ENCODE data around the gene MARK4. TPM values are rescaled to one million over a fixed set of nuclear protein-coding genes. Genes with fewer than 3 reads are reported as not detected.

The MARK4 gene
- total RNA-seq, 1 experiment from 2014 or later = 58.5 TPM

- TF ChIP-seq, protein P1, sequence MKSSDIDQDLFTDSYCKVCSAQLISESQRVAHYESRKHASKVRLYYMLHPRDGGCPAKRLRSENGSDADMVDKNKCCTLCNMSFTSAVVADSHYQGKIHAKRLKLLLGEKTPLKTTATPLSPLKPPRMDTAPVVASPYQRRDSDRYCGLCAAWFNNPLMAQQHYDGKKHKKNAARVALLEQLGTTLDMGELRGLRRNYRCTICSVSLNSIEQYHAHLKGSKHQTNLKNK (CRISPR knock-in tag; IDR thresholded peaks at IDR 0.05) = no peak
- TF ChIP-seq TEAD4 (CRISPR knock-in tag; IDR thresholded peaks at IDR 0.05) (no peak), NR2C2 (CRISPR knock-in tag; IDR thresholded peaks at IDR 0.05) (no peak), ATF1 (CRISPR knock-in tag; IDR thresholded peaks at IDR 0.05) (no peak), PRRX2 (CRISPR knock-in tag; IDR thresholded peaks at IDR 0.05) (no peak), ARID4B (CRISPR knock-in tag; IDR thresholded peaks at IDR 0.05; ENCODE audit: borderline replicate concordance) (no peak)
Observed at GRCh38 chr19:45345506-45345860, 94.4 kb downstream of the MARK4 start (continued).

DNA sequence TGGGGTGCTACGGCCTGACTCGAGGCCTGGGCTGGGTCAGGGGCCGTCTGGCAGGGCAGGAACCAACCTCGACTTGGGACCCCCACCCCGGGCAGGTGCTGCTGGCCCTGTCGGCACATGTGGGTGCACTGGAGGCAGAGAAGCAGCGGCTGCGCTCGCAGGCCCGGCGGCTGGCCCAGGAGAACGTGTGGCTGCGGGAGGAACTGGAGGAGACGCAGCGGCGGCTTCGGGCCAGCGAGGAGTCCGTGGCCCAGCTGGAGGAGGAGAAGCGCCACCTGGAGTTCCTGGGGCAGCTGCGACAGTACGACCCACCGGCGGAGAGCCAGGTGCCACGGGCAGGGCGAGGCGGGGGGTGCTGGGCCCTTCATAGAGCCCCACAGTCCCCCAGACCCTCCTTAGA lies 95.4 kb downstream of the MARK4 start:
- POLR2A ChIA-PET = no interaction called here
- DNase-seq (ENCODE audit: low spot score) (peak; percentile 68), ATAC-seq (peak; percentile 72)
- 0 out of 2 replicates have a peak, but pooled peaks cover 3% of the 10 kb centered on the region for H3K4me1 Mint-ChIP-seq
- CTCF ChIA-PET = interaction anchor here (1.1 kb wide), 2 partner anchors 98 to 168 kb away, joined by 3 to 7 read pairs; partner anchors contain the start of genes BLOC1S3 and TRAPPC6A
- TF ChIP-seq GABPB1 (CRISPR knock-in tag; IDR thresholded peaks at IDR 0.05) (no peak), ZNF671 (CRISPR knock-in tag; IDR thresholded peaks at IDR 0.05) (no peak), SOX15 (CRISPR knock-in tag; IDR thresholded peaks at IDR 0.05) (no peak), ETV6 (CRISPR knock-in tag; IDR thresholded peaks at IDR 0.05) (no peak), E2F5 (CRISPR knock-in tag; IDR thresholded peaks at IDR 0.05) (no peak), NFE2L1 (CRISPR knock-in tag; IDR thresholded peaks at IDR 0.05) (no peak), HMGA2 (CRISPR knock-in tag; IDR thresholded peaks at IDR 0.05) (no peak), PRRX2 (CRISPR knock-in tag; IDR thresholded peaks at IDR 0.05) (no peak)
- TF ChIP-seq, protein P2, sequence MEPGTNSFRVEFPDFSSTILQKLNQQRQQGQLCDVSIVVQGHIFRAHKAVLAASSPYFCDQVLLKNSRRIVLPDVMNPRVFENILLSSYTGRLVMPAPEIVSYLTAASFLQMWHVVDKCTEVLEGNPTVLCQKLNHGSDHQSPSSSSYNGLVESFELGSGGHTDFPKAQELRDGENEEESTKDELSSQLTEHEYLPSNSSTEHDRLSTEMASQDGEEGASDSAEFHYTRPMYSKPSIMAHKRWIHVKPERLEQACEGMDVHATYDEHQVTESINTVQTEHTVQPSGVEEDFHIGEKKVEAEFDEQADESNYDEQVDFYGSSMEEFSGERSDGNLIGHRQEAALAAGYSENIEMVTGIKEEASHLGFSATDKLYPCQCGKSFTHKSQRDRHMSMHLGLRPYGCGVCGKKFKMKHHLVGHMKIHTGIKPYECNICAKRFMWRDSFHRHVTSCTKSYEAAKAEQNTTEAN (CRISPR knock-in tag; IDR thresholded peaks at IDR 0.05) = no peak
- TF ChIP-seq, protein P3, sequence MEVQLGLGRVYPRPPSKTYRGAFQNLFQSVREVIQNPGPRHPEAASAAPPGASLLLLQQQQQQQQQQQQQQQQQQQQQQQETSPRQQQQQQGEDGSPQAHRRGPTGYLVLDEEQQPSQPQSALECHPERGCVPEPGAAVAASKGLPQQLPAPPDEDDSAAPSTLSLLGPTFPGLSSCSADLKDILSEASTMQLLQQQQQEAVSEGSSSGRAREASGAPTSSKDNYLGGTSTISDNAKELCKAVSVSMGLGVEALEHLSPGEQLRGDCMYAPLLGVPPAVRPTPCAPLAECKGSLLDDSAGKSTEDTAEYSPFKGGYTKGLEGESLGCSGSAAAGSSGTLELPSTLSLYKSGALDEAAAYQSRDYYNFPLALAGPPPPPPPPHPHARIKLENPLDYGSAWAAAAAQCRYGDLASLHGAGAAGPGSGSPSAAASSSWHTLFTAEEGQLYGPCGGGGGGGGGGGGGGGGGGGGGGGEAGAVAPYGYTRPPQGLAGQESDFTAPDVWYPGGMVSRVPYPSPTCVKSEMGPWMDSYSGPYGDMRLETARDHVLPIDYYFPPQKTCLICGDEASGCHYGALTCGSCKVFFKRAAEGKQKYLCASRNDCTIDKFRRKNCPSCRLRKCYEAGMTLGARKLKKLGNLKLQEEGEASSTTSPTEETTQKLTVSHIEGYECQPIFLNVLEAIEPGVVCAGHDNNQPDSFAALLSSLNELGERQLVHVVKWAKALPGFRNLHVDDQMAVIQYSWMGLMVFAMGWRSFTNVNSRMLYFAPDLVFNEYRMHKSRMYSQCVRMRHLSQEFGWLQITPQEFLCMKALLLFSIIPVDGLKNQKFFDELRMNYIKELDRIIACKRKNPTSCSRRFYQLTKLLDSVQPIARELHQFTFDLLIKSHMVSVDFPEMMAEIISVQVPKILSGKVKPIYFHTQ (CRISPR knock-in tag; IDR thresholded peaks at IDR 0.05) = no peak
- TF ChIP-seq, protein P4, sequence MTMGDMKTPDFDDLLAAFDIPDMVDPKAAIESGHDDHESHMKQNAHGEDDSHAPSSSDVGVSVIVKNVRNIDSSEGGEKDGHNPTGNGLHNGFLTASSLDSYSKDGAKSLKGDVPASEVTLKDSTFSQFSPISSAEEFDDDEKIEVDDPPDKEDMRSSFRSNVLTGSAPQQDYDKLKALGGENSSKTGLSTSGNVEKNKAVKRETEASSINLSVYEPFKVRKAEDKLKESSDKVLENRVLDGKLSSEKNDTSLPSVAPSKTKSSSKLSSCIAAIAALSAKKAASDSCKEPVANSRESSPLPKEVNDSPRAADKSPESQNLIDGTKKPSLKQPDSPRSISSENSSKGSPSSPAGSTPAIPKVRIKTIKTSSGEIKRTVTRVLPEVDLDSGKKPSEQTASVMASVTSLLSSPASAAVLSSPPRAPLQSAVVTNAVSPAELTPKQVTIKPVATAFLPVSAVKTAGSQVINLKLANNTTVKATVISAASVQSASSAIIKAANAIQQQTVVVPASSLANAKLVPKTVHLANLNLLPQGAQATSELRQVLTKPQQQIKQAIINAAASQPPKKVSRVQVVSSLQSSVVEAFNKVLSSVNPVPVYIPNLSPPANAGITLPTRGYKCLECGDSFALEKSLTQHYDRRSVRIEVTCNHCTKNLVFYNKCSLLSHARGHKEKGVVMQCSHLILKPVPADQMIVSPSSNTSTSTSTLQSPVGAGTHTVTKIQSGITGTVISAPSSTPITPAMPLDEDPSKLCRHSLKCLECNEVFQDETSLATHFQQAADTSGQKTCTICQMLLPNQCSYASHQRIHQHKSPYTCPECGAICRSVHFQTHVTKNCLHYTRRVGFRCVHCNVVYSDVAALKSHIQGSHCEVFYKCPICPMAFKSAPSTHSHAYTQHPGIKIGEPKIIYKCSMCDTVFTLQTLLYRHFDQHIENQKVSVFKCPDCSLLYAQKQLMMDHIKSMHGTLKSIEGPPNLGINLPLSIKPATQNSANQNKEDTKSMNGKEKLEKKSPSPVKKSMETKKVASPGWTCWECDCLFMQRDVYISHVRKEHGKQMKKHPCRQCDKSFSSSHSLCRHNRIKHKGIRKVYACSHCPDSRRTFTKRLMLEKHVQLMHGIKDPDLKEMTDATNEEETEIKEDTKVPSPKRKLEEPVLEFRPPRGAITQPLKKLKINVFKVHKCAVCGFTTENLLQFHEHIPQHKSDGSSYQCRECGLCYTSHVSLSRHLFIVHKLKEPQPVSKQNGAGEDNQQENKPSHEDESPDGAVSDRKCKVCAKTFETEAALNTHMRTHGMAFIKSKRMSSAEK (CRISPR knock-in tag; IDR thresholded peaks at IDR 0.05; ENCODE audit: borderline replicate concordance) = no peak
- TF ChIP-seq, protein P5, sequence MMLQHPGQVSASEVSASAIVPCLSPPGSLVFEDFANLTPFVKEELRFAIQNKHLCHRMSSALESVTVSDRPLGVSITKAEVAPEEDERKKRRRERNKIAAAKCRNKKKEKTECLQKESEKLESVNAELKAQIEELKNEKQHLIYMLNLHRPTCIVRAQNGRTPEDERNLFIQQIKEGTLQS (CRISPR knock-in tag; conservative IDR thresholded peaks at IDR 0.05) = no peak
- TF ChIP-seq, protein P6, sequence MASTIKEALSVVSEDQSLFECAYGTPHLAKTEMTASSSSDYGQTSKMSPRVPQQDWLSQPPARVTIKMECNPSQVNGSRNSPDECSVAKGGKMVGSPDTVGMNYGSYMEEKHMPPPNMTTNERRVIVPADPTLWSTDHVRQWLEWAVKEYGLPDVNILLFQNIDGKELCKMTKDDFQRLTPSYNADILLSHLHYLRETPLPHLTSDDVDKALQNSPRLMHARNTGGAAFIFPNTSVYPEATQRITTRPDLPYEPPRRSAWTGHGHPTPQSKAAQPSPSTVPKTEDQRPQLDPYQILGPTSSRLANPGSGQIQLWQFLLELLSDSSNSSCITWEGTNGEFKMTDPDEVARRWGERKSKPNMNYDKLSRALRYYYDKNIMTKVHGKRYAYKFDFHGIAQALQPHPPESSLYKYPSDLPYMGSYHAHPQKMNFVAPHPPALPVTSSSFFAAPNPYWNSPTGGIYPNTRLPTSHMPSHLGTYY (CRISPR knock-in tag; IDR thresholded peaks at IDR 0.05) = no peak
- H3K27me3 Mint-ChIP-seq (ENCODE audit: low read depth) = no peaks in the 10 kb centered on the region
- H3K4me3 Mint-ChIP-seq = no peak overlapping the region
- peaks cover 10% of the 10 kb centered on the region for H3K36me3 Mint-ChIP-seq
- no peak overlapping the region for H3K27ac Mint-ChIP-seq
- H3K9me3 Mint-ChIP-seq = no peaks in the 10 kb centered on the region
